ENCODE data around the gene PIWIL4.
A peak's percentile ranks its signal among the peaks of the same experiment; 100 is the strongest.

The PIWIL4 gene

DNA sequence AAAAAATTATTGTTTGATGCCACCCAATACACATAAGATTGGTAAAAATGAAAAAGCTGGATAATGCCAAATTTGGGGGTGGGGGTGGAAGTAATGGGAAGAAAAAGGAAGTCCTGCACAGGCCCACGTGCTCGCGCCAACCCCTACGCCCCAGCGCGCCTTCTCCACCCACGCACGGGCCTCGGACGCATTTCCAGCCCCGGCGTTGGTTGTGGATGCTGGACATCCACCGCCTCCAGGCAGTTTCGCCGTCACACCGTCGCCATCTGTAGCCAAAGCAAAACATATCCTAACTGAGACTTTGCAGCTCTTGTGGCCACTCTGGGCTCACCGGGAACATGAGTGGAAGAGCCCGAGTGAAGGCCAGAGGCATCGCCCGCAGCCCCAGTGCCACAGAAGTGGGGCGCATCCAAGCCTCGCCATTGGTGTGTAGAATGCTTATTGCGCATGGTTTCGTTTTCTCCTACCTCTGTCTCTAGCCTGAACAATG is at the start of gene PIWIL4:
TSS of gene PIWIL4 (plus strand) at position 188 of the 490 bp plus-strand sequence. CDS start at position 339, 151 bp downstream.
- DNase-seq, result no peak

DNA sequence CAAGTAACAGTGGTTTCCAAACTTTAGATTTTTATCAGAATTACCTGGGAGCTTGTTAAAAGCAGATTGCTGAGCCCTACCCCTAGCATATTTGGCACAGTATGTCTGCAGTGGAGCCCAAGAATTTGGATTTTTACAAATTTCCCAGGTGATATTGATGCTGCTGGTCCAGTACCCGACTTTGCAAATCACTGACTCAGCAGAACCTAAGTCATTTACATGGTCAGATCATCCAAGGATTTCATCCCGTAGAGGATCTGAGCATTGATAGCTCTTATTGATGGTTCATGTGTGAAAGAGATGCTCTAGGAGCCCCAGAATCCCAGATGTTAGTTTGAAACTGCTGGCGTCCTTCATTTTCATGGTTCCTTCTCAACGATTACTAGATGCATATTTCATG is 48.9 kb upstream of the PIWIL4 start:
- DNase-seq, result no peak

DNA sequence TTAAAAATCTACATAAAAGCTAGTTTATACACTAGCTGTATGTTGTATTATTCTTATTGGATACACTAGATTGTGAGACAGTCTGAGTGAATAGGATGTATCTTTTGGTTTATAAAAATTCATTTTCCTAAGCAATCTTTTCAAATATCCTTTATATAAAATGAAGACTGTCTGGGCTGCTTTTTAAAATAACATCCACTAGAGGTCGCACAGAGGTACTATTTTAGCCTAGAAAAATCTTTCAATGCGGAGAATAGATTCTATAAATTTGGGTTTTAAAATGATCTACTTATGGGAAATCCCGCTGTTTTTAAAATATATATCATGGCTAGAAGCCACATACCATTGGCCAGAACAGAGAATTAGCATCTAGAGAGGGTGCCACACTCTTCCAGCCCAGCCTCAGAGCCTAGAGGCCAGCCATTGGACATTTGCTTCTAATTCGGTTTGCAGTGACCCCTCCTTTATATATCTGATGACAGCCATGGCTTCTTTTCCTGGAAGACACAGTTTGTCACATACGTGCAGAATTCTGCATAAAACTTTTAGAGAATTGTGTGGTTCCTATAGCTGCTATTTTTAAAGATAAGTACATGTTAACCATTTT is 47.6 kb upstream of the PIWIL4 start:
- no peak for DNase-seq

DNA sequence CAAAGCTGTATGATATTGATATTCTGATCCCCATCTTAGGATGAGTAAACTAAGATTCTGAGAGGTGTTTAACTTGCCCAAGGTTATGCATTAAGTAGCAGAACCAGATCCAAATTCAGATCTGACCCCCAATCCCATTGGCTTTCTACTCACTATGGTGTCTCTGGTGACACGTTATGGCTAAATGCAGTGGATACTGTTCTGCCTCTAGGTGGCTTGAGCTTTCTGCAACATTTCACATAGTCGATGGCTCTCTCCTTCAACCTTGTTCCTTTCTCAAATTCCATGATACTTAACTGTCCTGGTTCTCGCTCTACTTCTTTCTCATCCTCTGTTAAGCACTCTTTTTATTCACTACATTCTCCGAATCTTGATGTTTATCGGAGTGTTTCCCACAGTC is 45.5 kb upstream of the PIWIL4 start:
- DNase-seq, result no peak

DNA sequence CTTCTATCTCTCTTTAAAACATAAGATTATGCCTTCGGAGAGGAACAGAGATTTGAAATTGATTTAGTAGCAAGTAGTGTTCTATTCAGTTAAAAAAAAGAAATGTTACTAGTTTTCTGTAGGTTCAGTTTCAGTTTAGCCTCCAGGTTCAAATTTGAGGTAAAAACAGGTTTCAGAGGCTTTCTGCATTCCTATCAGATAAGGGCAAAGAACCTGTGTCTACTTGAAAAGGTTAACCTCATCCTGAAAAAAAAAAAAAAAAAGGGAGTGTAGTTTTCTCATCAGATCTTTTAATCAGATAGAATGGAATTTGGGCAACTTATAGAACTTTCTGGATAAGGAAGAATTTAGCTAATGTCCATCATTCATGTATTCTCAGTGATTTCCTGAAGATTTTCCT is 42.8 kb upstream of the PIWIL4 start:
- DNase-seq, result no peak

DNA sequence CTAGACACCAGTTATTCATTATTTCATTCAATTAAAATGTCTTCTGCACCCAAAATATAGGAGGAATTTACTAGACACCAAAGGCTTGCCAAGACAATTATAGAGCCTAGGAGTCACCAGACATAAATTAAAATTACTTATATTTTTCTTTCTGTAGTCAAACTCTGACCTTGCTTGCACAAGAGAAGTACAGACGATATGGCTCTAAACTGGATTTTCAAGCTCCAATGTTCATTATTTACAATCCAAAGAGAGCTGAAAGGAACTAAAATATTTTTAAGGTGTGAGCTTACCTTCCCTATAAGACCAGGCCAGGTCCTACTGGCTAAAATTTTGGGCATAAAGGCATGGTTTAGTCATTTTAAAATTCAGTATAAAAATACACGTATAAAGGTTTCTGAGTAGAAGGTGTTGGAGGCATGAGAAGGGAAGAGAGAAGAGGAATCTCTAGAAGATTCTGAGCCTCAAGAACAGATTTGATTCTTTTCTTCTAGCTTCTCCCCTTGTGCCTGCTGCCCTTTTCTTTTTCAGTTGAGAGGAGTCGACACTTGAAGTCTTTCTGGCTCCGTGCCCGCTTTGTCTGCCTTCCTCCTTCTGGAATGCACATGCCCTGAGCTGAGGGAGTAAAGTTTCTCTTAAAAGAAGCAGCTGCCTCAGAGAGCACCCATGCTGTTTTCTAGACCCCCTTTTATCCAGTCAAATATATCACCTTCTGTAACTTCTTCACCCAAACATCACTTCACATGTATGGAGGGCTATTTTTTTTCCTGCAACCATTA is 41.4 kb upstream of the PIWIL4 start:
- DNase-seq, result no peak

DNA sequence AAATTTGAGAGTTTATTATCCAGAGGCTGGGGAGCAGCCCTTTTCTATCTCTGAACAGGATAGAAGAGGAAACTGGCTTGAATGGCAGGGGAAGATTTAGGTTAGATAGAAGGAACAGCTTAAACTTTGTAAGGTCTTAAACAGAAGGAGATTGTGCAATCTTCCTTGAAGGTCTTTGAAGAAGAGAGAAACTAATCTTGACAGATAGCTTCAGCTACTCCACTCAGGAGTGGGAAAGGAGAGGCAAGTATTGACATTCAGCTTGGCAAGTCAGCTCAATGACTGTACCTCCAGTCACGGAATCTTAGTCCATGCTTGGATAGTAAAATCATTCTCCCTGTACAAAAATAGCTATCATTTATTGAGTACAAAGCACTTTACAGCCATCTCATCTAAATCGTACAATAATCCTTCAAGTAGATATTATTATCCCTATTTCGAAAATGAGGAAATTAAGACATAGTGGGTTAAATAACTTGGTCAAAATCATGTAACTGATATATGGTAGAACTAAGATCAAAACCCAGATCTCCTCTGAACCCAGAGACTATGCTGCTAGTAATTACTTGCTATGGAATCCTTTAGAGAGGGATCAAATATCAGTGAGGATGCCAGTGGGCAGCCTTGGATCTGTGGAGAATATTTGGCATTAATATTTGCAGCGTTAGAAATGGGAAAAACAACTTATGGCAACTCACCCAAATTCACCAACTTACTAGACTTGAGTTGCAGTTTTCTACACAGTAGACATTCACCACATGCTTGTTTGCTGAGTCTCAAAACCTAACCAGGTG is 40.3 kb upstream of the PIWIL4 start:
- no peak for DNase-seq

DNA sequence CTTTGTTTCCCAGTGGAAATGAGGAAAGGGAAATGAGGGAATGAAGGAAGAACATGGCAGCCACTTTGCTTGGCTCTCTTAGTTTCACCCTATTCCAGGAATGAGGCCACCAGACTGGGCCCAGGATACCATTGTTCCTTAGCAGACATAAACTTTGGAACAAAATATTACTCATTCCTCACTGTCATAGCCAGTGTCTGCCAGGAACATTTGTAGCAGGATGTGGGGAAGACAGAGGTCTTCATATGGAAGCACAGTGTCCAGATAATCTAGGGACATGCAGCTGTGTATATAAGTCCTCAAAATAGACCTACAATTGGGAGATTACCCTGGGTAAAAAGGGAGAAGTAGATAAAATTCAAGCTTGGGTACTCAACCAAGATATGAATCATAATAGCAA is 38.6 kb upstream of the PIWIL4 start:
- DNase-seq, result no peak

DNA sequence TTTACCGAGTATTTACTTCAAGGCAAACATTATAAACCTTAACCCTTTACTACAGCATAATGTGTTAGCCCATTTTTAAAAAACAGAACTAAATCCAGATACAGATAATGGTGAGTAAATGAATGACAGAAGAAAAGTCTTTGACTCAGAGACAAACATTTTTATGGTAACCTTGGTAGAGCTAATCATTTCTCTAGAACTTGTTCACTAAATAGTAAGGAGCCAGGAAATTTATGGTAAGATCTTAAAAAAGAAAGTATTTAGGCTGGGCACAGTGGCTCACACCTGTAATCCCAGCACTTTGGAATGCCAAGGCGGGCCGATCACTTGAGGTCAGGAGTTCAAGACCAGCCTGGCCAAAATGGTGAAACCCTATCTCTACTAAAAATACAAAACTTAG is 35.0 kb upstream of the PIWIL4 start:
- DNase-seq, result no peak

DNA sequence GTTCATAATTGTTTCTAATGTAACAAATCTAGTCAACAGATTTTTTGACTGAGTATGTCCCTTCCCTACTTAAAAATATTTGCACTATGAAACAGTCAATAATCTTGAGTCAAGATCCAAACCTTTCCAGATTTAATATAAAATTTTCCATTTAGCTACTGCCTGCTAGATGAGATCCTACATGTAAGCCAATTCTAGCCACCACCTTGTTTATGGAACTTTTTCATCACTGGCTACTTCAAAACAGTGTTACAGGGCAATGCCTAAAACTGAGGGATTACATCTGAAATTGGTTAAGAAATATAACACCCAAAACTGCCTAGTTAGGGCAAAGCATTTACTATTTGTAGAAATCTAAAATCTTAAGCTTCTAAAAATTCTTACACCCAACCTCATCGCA is 34.0 kb upstream of the PIWIL4 start:
- DNase-seq, result no peak

DNA sequence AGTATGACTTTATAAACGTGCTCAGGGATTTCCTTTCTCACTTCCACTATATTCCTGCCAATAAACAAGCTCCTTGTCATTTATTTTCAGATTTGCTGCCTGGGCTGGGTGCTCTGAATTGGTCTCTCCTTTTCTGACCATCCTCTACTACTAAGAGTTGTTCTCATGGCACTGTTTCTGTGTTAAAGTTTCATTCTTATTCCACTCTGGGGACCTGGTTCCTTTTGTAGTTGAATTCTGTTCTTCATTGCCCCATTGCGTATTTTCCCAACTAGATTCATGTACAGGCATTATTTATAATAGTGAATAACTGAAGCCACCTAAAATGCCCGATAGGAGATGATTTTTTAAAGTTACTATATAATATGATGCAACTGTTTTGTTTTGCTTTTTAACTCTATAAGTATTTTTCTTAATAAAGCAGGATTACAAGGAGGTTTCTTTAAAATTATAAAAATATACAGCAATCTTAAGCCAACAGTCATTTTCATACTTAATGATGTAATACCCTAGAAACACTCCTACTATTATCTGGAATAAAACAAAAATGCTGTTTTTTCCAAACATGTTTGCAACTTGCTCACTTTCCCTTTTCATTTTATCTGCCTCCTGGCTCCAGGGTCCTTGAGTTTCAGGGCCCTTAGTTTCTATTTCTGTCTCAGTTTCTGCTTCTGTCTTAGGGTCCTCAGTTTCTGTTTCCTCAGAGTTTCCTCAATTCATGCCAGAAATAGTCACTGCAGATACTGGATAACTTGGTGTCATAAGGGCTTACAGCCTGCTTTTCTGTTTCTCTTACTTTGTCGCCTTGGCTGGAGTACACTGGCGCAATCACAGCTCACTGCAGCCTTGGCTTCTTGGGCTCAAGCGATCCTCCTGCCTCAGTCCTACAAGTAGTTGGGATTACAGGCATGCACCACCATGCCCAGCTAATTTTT is 33.2 kb upstream of the PIWIL4 start:
- no peak for DNase-seq

DNA sequence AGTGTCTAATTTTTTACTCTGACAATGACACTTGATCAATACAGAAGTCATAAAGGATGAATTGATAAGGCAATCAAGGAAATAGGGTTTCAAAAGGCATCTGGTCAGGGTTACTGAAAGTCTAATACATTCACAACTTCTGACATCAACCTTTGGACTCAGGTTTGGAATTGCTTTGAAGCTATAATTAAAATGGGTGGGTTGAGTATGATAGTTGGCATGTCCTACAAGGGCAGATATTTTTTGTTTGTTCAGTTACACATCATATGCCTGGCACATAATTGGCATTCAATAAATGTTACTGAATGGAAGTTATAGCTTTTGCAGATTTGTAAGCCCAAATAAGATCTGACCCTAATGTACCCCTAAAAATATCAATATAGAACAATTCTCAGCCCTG is 30.8 kb upstream of the PIWIL4 start:
- no peak for DNase-seq

DNA sequence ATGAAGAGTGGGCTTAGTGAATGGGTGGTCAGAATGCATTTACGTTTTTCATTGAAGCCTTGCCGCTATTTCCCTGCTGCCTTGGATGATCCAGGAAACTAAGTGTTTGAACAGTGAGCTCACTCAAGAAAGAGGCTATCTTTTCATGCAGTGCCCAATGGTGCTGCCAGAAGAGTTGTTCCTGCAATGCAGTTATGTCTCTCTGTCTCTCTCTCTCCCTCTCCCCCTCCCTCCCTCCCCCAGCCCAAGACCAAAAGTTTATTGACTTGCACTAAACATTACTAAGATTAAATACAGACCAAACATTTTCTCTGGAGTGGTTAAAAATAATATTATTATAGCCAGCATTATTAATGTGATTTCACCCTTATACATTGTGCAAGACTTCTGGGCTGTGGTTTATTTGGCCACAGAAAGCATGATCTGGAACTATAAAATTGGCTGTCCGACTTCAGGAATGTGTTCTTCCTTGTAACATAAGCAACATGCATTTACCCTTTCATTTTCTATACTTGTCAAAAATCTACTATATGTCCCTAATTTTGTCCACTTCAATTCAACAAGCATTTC is 30.1 kb upstream of the PIWIL4 start:
- DNase-seq, result no peak

DNA sequence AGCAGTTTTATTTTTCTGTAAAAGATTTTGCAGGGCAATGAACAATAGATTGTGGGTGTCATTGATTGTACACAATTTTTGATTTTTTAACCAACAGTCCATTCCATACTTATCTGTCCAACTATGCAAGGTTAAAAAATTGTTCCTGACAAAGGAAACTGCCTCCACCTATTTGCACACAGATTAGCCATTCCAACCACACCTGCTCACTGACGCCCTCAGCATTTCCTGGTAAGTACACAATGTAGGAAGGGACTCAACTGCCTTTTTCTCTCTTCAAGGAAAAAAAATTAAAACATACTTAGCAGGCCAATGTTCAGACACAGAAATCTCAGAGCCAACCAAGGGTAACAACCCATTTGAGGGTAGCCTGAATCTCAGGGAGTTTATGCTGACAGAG is 27.7 kb upstream of the PIWIL4 start:
- no peak for DNase-seq

DNA sequence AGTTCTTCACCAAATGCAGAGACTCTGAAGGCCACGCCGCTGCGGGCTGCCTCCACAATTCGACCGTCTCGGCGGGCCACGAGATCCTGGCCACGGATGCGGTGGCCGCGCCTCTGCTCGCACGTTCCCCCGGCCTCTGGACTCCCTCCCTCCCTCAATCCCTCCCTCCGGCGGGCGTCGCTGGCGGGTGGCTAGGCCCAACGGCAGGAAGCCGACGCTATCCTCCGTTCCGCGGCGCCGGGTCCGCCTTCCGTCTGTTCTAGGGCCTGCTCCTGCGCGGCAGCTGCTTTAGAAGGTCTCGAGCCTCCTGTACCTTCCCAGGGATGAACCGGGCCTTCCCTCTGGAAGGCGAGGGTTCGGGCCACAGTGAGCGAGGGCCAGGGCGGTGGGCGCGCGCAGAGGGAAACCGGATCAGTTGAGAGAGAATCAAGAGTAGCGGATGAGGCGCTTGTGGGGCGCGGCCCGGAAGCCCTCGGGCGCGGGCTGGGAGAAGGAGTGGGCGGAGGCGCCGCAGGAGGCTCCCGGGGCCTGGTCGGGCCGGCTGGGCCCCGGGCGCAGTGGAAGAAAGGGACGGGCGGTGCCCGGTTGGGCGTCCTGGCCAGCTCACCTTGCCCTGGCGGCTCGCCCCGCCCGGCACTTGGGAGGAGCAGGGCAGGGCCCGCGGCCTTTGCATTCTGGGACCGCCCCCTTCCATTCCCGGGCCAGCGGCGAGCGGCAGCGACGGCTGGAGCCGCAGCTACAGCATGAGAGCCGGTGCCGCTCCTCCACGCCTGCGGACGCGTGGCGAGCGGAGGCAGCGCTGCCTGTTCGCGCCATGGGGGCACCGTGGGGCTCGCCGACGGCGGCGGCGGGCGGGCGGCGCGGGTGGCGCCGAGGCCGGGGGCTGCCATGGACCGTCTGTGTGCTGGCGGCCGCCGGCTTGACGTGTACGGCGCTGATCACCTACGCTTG is 23.2 kb upstream of the PIWIL4 start, which contains the start of gene FUT4:
TSS of gene FUT4 (plus strand) at position 227 of the 951 bp plus-strand sequence. CDS start at position 440, 213 bp downstream.
- peak; percentile 52 to 55 for DNase-seq

DNA sequence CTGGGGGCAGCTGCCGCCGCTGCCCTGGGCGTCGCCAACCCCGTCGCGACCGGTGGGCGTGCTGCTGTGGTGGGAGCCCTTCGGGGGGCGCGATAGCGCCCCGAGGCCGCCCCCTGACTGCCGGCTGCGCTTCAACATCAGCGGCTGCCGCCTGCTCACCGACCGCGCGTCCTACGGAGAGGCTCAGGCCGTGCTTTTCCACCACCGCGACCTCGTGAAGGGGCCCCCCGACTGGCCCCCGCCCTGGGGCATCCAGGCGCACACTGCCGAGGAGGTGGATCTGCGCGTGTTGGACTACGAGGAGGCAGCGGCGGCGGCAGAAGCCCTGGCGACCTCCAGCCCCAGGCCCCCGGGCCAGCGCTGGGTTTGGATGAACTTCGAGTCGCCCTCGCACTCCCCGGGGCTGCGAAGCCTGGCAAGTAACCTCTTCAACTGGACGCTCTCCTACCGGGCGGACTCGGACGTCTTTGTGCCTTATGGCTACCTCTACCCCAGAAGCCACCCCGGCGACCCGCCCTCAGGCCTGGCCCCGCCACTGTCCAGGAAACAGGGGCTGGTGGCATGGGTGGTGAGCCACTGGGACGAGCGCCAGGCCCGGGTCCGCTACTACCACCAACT is 22.4 kb upstream of the PIWIL4 start:
- peak in 1 of 2 experiments; percentile 5 for DNase-seq

DNA sequence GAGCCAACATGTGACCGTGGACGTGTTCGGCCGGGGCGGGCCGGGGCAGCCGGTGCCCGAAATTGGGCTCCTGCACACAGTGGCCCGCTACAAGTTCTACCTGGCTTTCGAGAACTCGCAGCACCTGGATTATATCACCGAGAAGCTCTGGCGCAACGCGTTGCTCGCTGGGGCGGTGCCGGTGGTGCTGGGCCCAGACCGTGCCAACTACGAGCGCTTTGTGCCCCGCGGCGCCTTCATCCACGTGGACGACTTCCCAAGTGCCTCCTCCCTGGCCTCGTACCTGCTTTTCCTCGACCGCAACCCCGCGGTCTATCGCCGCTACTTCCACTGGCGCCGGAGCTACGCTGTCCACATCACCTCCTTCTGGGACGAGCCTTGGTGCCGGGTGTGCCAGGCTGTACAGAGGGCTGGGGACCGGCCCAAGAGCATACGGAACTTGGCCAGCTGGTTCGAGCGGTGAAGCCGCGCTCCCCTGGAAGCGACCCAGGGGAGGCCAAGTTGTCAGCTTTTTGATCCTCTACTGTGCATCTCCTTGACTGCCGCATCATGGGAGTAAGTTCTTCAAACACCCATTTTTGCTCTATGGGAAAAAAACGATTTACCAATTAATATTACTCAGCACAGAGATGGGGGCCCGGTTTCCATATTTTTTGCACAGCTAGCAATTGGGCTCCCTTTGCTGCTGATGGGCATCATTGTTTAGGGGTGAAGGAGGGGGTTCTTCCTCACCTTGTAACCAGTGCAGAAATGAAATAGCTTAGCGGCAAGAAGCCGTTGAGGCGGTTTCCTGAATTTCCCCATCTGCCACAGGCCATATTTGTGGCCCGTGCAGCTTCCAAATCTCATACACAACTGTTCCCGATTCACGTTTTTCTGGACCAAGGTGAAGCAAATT is 21.7 kb upstream of the PIWIL4 start:
- no peak for DNase-seq

DNA sequence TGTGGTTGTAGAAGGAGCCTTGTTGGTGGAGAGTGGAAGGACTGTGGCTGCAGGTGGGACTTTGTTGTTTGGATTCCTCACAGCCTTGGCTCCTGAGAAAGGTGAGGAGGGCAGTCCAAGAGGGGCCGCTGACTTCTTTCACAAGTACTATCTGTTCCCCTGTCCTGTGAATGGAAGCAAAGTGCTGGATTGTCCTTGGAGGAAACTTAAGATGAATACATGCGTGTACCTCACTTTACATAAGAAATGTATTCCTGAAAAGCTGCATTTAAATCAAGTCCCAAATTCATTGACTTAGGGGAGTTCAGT is 21.1 kb upstream of the PIWIL4 start:
- DNase-seq, result no peak

DNA sequence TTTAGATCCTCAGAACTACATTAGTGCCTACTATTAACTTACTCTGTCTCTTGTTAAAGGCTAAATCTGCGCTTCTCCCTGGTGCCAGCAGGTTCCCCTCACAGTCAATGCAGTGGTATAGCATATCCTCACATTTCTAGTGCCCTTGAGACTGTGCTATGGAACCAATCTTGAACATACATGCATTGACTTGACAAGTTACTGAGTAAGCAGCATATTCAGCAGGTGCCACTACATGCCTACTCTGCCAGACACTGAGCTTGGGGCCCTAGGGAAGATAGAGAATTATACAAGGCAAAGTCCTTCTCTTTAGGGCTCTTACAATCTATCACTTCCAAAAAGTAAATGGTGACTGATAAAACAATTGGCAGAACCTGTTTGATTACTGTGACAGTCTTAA is 20.3 kb upstream of the PIWIL4 start:
- no peak for DNase-seq

DNA sequence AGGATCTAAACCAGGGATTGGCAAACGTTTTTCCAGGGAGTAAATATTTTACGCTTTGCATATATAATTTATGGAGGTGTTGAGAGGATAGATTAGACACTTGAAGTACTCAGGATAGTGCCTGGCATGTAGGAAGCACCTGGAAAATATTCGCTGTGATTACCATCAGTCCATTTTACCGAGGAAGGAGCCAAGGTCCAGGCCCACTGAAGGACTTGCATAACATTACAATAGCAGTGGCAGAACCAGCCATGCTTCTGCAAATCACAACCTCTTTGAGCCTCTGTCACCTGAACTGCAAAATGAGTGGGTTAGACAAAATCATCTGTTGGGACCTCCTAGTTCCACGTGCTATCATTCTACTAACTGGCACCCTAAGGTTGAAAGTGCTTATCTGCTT is 18.0 kb upstream of the PIWIL4 start:
- no peak for DNase-seq
